SH-SY5Y (cell line): ENCODE results near the gene CDC20.

Experiments used
- GATA2 ChIP-seq: IDR thresholded peaks from 2 replicates; pipeline ENCODE4 v1.6.1; 2011; ENCODE audit warnings: mild to moderate bottlenecking, low read depth, low read length
- GATA3 ChIP-seq: IDR thresholded peaks from 2 replicates; pipeline ENCODE4 v1.6.1; 2011; ENCODE audit warnings: low read depth, mild to moderate bottlenecking, low read length, moderate library complexity

CDC20 gene

DNA sequence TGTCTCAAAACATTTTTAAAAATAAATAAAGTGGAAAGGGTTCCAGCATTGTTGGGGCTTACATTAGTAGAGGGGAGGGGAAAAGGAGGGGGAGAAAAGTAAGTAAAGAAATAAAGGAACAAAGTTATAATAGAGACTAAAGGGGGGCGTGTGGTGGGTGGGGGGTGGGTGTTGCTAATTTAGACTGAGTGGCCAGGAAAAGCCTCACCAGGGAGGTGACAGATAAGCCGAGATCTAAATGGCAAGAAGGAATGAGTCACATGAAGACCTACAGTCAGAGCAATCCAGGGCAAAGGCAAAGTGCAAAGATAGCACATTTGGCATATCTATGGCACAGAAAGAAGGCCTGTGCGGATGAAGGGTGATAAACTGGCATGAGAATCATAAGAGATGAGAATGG is 13.7 kb upstream of the CDC20 start:
- no peak for TF ChIP-seq GATA3

DNA sequence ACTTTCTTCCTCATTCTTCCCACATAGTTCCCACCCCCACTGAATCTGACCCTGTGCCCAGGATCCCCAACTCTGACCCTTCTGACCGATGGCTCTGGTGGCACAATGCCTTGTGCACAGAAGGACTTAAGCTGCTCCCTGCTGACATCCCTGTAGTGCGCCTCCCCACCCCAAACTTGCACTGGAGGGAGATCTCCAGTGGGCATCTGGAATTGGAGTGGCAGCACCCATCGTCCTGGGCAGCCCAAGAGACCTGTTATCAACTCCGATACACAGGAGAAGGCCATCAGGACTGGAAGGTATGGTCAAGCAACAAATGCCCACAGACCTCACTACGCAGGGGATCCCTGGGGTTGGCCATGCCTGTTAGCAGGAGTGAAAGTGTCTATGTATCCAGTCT is 12.1 kb upstream of the CDC20 start:
- TF ChIP-seq GATA2 = no peak
- TF ChIP-seq GATA3 = no peak

DNA sequence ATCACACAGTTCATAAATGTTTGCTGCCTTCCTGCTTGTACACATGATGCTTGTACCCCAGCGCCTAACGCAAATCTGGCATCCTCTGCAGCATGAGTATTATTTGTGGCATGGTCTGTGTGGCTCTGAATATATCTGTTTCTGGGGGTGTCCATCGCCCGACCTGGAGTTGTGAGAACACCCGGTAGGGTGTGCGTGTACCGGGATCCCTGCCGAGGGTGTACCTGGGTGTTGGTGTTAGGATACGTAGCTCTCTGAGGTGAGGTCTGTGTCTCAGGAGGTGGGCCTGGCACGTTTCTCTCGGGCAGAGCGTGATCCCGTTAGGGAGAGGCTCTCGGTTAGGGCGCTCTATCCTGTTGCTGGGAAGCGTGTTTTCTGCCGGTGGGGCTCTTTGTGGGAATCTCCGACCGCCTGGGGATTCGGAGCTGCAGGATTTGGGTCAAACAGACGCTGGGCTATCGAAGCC is 10.4 kb upstream of the CDC20 start:
- TF ChIP-seq GATA2 (no peak), GATA3 (no peak)

DNA sequence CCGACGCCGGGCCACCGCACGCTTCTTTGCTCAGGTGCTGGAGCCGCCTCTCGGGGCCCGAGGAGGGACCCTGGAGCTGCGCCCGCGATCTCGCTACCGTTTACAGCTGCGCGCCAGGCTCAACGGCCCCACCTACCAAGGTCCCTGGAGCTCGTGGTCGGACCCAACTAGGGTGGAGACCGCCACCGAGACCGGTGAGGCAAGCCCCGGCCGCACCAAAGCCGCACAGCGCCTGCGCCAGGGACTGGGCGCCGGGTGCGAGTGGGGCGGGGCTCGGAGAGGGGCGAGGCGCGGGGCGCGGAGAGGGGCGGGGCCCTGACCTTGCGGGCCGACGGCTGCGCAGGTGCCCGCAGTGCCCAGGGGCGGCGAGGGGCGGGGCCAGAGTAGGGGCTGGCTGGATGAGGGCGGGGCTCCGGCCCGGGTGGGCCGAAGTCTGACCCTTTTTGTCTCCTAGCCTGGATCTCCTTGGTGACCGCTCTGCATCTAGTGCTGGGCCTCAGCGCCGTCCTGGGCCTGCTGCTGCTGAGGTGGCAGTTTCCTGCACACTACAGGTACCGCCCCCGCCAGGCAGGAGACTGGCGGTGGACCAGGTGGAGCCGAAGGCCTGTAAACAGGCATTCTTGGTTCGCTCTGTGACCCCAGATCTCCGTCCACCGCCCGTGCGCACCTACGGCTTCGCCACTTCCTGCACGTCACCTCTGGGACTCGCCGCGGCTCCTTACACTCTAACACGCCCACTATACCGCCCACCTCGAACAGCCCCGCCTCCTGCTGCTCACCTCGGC is 9.8 kb upstream of the CDC20 start:
- TF ChIP-seq GATA3 = no peak

DNA sequence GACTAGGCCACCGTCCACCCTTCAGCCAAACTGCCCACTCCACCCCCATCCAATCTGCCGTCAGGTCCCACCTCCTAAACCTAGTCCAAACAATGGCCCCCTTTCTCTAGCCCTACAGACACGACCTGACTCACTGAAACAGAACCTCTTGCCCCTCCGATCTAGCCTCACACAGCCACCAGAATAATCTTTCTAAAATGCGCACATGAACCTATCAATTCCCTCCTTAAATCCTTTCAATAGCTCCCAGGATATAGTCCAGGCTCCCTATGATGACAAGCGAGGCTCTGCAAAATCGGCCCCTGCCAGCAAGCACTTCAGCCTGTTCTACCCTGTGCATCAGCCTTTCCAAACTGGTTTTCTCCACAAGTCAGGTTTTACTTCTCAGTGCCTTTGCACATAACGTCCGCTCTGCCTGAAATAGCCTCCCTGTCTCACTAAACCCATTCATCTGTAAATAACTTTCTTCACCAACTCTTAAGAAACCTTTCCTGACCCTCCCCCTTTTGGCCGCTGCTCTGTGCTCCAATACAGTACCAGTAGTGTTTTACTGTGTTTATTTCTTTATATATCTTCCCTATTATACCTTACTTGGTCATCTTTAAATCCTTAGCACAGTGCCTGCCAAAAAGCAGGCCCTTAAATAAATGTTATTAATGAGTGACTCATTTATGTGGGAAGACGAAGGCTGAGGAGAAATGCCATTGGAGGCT is 9.0 kb upstream of the CDC20 start:
- TF ChIP-seq GATA2 (no peak), GATA3 (no peak)

DNA sequence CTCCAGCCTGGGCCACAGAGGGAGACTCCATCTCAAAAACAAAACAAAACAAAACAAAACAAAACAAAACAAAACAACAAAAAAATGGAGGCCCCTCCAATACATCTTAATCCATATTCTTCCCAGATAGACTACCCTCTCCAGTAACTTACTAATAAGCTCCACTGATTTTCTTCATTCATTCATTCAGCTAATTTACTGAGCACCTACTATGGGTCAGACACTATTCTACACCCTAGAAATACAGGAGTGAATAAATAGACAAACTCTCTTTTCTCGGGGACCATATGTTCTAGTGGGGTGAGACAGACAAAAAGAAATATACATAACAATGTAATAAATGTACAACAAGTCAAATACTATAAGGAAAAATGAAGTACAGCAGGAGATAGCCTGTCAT is 7.8 kb upstream of the CDC20 start:
- TF ChIP-seq GATA3 (no peak), GATA2 (no peak)

DNA sequence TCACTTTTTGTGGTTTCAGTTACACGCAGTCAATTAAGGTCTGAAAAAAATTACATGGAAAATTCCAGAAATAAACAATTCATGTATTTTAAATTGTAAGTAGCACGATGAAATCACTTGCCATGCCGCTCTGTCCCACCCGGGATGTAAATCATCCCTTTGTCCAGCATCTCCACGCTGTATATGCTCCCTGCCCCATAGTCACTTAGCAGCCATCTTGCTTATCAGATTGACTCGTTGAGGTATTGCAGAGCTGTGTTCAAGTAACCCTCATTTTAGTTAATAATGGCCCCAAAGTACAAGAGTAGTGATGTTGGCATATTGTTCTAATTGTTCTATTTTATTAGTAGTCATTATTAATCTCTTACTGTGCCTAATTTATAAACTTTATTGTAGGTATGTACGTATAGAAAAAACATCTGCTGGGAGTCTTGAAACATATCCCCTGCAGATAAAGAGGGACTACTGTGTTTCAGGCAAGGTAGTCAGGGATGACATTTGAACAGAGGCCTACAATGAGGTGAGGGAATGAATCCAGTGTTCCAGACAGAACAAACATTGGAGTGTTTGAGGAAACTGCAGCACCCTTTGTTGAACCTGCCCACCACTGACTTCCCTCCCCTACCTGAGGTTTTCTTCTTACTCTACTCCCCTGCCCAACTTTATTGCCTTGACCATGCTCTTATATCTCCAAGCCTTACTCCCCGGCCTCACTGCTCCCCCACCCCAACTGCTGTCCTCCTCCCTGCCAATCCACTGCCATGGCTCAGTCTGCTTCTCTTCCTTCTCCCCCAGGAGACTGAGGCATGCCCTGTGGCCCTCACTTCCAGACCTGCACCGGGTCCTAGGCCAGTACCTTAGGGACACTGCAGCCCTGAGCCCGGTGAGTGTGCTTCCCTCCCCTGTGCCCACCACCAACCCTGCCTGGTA is 7.1 kb upstream of the CDC20 start:
- TF ChIP-seq GATA2 (no peak), GATA3 (no peak)

DNA sequence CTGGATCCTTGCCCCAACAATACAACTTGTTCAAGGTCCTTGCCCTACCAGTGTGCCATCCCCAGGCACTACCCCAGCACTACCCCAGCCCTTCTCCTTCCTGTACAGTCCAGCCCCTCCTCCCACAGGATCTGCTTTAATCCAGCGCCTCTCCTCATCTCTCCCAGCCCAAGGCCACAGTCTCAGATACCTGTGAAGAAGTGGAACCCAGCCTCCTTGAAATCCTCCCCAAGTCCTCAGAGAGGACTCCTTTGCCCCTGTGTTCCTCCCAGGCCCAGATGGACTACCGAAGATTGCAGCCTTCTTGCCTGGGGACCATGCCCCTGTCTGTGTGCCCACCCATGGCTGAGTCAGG is 6.5 kb upstream of the CDC20 start:
- TF ChIP-seq GATA2 = no peak
- no peak for TF ChIP-seq GATA3

DNA sequence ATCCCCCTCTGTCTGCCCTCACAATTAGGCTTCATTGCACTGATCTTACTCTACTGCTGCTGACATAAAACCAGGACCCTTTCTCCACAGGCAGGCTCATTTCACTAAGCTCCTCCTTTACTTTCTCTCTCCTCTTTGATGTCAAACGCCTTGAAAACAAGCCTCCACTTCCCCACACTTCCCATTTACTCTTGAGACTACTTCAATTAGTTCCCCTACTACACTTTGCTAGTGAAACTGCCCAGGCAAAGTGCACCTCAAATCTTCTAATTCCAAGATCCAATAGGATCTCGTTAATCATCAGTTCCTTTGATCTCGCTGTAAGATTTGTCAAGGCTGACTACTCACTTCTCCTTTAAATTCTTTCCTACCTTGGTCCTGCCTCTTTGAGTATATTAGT is 5.9 kb upstream of the CDC20 start:
- TF ChIP-seq GATA2 = no peak
- TF ChIP-seq GATA3 = no peak

DNA sequence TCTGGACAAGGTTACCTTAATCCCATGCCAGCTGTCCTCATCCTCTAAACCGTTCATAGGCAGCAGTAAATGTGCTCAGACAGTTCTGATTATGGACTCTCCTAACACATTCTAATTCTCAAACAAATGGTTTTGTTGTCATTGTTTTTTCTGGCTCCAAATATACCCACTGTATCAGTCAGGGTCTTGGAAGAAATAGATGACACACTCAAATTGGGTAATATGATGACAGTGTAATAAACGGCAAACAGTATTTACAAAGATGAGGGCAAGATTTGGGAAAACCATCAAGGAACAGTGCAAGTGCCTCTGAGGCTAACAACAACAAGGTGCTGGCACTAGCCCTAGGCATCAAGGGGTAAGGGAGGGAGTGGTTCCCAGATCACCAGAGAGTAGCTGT is 4.3 kb upstream of the CDC20 start:
- no peak for TF ChIP-seq GATA3
- TF ChIP-seq GATA2 = no peak

DNA sequence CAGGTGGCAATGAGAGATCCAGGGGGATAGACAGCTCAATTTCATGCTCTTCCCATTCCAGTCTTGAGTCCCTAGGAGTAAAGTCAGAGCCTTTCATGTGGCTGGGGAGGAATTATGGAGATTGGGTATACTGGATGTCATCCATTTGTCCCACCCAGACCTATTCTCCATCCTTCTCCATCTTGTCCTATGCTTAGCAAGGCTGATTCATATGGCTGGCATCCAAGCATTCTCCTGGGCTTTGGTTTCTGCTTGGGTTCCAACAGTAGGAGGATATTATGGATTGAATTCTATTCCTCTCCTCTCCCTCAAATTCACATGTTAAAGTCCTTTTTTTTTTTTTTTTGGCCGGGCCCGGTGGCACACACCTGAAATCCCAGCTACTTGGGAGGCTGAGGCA is 3.8 kb upstream of the CDC20 start:
- TF ChIP-seq GATA2 (no peak), GATA3 (no peak)

DNA sequence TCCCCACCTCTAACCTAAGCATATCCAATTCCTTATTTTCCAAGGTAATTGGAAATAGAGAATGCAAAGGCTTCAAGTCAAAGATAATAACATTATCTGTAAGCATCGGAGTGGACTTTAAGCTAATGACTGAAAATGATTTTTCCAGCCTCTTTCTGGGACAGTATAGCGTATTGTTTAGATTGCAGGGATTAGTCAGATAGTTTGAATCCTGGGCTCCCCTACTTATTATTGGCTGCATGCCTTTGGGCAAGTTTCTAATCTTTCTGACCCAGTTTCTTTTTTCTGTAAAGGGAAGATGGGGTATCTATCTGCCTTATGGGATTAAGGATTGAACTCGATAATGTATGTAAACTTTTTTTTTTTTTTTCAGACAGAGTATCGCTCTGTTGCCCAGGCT is 1.5 kb upstream of the CDC20 start:
- no peak for TF ChIP-seq GATA2
- TF ChIP-seq GATA3 = no peak

DNA sequence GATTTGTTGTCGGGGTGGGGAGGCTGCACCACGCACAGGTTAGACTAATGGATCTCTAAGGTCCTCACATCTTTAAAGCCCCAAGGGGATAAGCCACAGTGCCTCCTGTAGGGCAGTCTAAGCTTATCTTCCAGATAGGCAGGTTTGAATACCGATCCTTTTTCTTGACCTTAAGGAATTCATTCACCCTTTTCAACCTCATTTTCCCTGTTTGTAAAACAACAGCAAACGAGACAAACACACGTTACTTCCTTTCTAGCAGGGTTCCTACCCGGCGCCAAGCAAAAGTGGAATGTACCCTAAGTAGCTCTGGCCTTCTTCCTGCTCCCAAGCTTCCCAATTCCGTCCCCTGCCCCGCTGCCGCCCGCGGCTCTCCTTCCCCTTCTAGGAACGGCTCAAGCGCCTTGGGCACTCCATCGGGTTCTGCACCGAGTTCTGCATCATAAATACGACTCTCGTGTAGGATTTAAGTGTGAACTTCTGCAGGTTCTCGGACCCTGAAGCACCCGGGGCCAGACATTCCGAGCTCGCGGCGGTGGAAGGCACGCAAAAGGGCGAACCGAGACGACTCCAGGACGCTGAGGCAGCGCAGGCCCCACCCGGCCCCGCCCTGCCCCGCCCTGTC is 548 bp upstream of the CDC20 start:
- no peak for TF ChIP-seq GATA2
- TF ChIP-seq GATA3 = no peak

DNA sequence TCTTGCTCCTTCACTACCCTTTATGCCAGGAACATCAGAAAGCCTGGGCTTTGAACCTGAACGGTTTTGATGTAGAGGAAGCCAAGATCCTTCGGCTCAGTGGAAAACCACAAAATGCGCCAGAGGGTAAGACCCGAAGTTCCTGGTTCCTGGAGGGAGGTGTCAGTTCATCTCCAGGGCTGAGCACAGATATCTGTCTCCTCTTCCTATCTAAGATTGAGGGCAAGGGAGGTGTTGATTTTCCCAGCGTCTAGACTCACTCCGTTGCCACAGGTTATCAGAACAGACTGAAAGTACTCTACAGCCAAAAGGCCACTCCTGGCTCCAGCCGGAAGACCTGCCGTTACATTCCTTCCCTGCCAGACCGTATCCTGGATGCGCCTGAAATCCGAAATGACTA is 915 bp downstream of the CDC20 start:
- TF ChIP-seq GATA2 (no peak), GATA3 (no peak)

DNA sequence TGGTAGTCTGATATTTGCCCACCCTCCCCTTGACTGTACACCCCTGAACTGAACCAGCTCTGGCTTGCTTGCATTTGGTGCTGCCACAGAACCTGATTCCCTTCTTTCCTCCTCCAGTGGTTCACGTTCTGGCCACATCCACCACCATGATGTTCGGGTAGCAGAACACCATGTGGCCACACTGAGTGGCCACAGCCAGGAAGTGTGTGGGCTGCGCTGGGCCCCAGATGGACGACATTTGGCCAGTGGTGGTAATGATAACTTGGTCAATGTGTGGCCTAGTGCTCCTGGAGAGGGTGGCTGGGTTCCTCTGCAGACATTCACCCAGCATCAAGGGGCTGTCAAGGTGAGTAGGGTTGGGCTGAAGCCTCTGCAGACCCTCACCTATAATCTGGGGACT is 1.8 kb downstream of the CDC20 start:
- no peak for TF ChIP-seq GATA2
- no peak for TF ChIP-seq GATA3
